ENCODE data around the gene IL12RB2.

DNA sequence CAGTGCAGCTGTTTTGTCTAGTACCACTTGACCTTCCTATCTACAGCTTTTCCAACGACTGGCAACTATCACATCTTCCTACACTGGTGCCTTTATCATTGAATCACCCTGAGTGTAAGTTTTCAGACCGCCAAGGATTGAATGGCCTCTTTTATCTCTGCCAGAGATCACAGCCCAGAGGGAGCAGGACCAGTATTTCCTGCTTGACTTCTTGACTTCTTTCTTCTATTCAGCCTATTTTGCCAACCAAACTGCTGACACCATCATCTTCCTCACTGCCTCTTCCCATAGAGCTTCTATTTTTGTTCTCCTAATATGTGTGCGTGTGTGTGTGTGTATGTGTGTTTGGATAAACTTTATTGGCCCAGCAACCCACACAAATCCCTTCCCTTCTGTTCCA is 68.7 kb downstream of the IL12RB2 start:
- TF ChIP-seq POLR2A (IDR thresholded peaks at IDR 0.05; ENCODE audit: low read depth, low read length) (no peak), POLR2AphosphoS5 (IDR thresholded peaks at IDR 0.05; ENCODE audit: low read depth, low read length) (no peak)

Data from GM12891 (cell line).